ENCODE data around the gene ROBO1. TPM values are rescaled to one million over a fixed set of nuclear protein-coding genes. Genes with fewer than 3 reads are reported as not detected.

ROBO1 gene
- total and polyA plus RNA-seq, 2 of the 8 experiments (the other 6 are each of a cell fraction or from before 2014, with no cell fraction given): 51.4 to 91.0 TPM

DNA sequence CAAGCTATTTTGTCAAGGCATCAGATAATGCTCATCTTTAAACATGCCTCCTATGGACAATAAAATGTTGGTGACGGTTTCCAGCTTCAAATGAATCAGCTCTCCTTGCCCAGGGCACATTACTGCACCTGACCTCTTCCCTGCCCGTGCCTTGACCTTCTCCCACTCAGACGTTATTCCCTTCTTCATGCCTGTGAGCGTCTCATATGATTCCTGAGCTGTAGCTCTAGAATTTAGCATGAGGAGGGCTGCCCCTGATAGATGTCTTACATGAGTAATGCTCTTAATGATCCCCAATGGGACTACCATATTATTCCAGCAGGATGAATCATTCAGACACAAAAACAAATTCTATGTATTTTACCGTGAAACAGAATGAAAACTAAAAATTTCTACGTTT, 762.7 kb downstream of the ROBO1 start:
- H4K20me1 ChIP-seq (replicated peaks in 1 of 2; ENCODE audit: control insufficient read depth in 1 of 2, insufficient read depth in 2 of 2, low read length in 2 of 2): peaks cover 7 to 8% of the 10 kb centered on the region in 2 experiments
- no peak overlapping the region for H4K91ac ChIP-seq (replicated peaks; ENCODE audit: insufficient read length, low read length)
- H3K36me3 ChIP-seq (ENCODE audit: control insufficient read depth in 2 of 4, insufficient read depth in 4 of 4, low read length in 3 of 4): no peaks in the 10 kb centered on the region
- H3K18ac ChIP-seq (ENCODE audit: extremely low read depth, low read length): no peak overlapping the region
- 84% methylated on average over 6 of the region's 6 CpGs; no CpG with 5 or more reads in 1 of the 2 experiments for WGBS, 2 experiments (ENCODE audit: extremely low coverage in 1 of 2, insufficient coverage in 1 of 2, insufficient read length in 1 of 2, insufficient replicate concordance in 2 of 2, low coverage in 1 of 2, low lambda C conversion rate in 2 of 2, missing lambda C conversion rate in 1 of 2)
- H3K23ac ChIP-seq (ENCODE audit: insufficient read length): no peak overlapping the region
- no peak overlapping the region for H3K14ac ChIP-seq (ENCODE audit: insufficient read length)
- no peaks in the 10 kb centered on the region for H3K23me2 ChIP-seq (ENCODE audit: low read depth, low read length)
- peaks cover 0 to 1% (median 0%) of the 10 kb centered on the region in 4 experiments; a peak in 1 of 7 replicates for H3K27me3 ChIP-seq (replicated peaks in 1 of 4; ENCODE audit: control insufficient read depth in 3 of 4, extremely low read depth in 1 of 4, insufficient read depth in 3 of 4, low read length in 3 of 4)
- H3K9ac ChIP-seq (replicated peaks in 1 of 4; ENCODE audit: extremely low read depth in 1 of 4, low read depth in 3 of 4, low read length in 3 of 4): no peak overlapping the region
- no peak overlapping the region for H2BK15ac ChIP-seq (ENCODE audit: low read length)
- no peak overlapping the region for H3K4ac ChIP-seq (replicated peaks; ENCODE audit: insufficient read length, low read depth, low read length)
- CTCF ChIA-PET (ENCODE audit: partially characterized antibody): interaction anchor here (0.9 to 1.5 kb wide), 6 partner anchors 9 to 357 kb away, joined by 3 to 5 read pairs (median 3); no protein-coding TSS in a partner anchor
- no peak overlapping the region for H2BK12ac ChIP-seq (ENCODE audit: low read depth, low read length)
- H2AK5ac ChIP-seq (ENCODE audit: low read depth, low read length): no peak overlapping the region
- H3K79me1 ChIP-seq (ENCODE audit: low read depth, low read length): no peaks in the 10 kb centered on the region; the same call in 1 of the 2 replicates
- H2AFZ ChIP-seq (ENCODE audit: low read length): no peak overlapping the region
- no peak overlapping the region for H3K4me2 ChIP-seq (ENCODE audit: insufficient read depth in 1 of 2, low read depth in 2 of 2, low read length in 2 of 2)
- no peak for DNase-seq (ENCODE audit: low read depth in 1 of 2, low spot score in 2 of 2)
- no peaks in the 10 kb centered on the region for H3K9me3 ChIP-seq (ENCODE audit: insufficient read depth in 2 of 2, low read depth in 1 of 2, low read length in 1 of 2)
- H3K4me3 ChIP-seq (ENCODE audit: extremely low read depth in 1 of 4, insufficient read depth in 2 of 4, low read depth in 3 of 4, low read length in 4 of 4): no peak overlapping the region
- H3K4me1 ChIP-seq (replicated peaks in 1 of 4; ENCODE audit: control insufficient read depth in 3 of 4, insufficient read depth in 4 of 4, low read length in 3 of 4): peaks cover 0 to 2% (median 0%) of the 10 kb centered on the region in 4 experiments; a peak in 3 of 7 replicates
- no peak overlapping the region for H2BK20ac ChIP-seq (ENCODE audit: low read length)
- POLR2A ChIA-PET (ENCODE audit: partially characterized antibody): interaction anchor here (1.0 kb wide), 1 partner anchor 14 kb away, joined by 3 read pairs; no protein-coding TSS in a partner anchor
- no peak overlapping the region for H3K56ac ChIP-seq (replicated peaks; ENCODE audit: insufficient read length, low read depth, low read length)
- no peak overlapping the region for H2BK5ac ChIP-seq (ENCODE audit: low read depth, low read length)
- no peak for FAIRE-seq
- no peak overlapping the region for H4K5ac ChIP-seq (ENCODE audit: insufficient read length, low read depth, low read length)
- H2BK120ac ChIP-seq (replicated peaks; ENCODE audit: low read depth, low read length): no peak overlapping the region
- H4K8ac ChIP-seq (ENCODE audit: extremely low read depth, insufficient read depth, low read length): no peak overlapping the region
- H3K79me2 ChIP-seq (ENCODE audit: control insufficient read depth in 1 of 2, insufficient read depth in 2 of 2, low read length in 2 of 2): peaks cover 6 to 87% of the 10 kb centered on the region in 2 experiments
- H3K27ac ChIP-seq (ENCODE audit: low read depth, low read length): no peak overlapping the region
- no peak for TF ChIP-seq FOSL1 (IDR thresholded peaks at IDR 0.05; ENCODE audit: insufficient read depth, low read depth, low read length)
- TF ChIP-seq HDAC2 (IDR thresholded peaks at IDR 0.05; ENCODE audit: borderline replicate concordance in 1 of 2, low read depth in 2 of 2, low read length in 2 of 2): no peak
- no peak for TF ChIP-seq SP1 (IDR thresholded peaks at IDR 0.05; ENCODE audit: low read depth, low read length)
- TF ChIP-seq CTBP2 (IDR thresholded peaks at IDR 0.05; ENCODE audit: borderline replicate concordance, insufficient read depth, insufficient read length, low read length): no peak
- TF ChIP-seq NRF1 (IDR thresholded peaks at IDR 0.05; ENCODE audit: low read depth, low read length): no peak
- no peak for TF ChIP-seq SIX5 (IDR thresholded peaks at IDR 0.05; ENCODE audit: low read depth, low read length)
- no peak for TF ChIP-seq EGR1 (IDR thresholded peaks at IDR 0.05; ENCODE audit: borderline replicate concordance, low read depth, low read length)
- TF ChIP-seq, protein P1, sequence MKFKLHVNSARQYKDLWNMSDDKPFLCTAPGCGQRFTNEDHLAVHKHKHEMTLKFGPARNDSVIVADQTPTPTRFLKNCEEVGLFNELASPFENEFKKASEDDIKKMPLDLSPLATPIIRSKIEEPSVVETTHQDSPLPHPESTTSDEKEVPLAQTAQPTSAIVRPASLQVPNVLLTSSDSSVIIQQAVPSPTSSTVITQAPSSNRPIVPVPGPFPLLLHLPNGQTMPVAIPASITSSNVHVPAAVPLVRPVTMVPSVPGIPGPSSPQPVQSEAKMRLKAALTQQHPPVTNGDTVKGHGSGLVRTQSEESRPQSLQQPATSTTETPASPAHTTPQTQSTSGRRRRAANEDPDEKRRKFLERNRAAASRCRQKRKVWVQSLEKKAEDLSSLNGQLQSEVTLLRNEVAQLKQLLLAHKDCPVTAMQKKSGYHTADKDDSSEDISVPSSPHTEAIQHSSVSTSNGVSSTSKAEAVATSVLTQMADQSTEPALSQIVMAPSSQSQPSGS (IDR thresholded peaks at IDR 0.05; ENCODE audit: low read length): no peak
- TF ChIP-seq TCF12 (IDR thresholded peaks at IDR 0.05; ENCODE audit: low read depth, low read length): no peak
- no peak for TF ChIP-seq PHF8 (conservative IDR thresholded peaks at IDR 0.05; ENCODE audit: low read depth, low read length)
- no peak for TF ChIP-seq RAD21 (IDR thresholded peaks at IDR 0.05 in 1 of 2, conservative IDR thresholded peaks at IDR 0.05 in 1 of 2; ENCODE audit: low read depth in 2 of 2, low read length in 2 of 2)
- no peak for TF ChIP-seq TEAD4 (IDR thresholded peaks at IDR 0.05; ENCODE audit: low read depth, low read length)
